ENCODE results near the gene NUP205.

NUP205 gene, protein sequence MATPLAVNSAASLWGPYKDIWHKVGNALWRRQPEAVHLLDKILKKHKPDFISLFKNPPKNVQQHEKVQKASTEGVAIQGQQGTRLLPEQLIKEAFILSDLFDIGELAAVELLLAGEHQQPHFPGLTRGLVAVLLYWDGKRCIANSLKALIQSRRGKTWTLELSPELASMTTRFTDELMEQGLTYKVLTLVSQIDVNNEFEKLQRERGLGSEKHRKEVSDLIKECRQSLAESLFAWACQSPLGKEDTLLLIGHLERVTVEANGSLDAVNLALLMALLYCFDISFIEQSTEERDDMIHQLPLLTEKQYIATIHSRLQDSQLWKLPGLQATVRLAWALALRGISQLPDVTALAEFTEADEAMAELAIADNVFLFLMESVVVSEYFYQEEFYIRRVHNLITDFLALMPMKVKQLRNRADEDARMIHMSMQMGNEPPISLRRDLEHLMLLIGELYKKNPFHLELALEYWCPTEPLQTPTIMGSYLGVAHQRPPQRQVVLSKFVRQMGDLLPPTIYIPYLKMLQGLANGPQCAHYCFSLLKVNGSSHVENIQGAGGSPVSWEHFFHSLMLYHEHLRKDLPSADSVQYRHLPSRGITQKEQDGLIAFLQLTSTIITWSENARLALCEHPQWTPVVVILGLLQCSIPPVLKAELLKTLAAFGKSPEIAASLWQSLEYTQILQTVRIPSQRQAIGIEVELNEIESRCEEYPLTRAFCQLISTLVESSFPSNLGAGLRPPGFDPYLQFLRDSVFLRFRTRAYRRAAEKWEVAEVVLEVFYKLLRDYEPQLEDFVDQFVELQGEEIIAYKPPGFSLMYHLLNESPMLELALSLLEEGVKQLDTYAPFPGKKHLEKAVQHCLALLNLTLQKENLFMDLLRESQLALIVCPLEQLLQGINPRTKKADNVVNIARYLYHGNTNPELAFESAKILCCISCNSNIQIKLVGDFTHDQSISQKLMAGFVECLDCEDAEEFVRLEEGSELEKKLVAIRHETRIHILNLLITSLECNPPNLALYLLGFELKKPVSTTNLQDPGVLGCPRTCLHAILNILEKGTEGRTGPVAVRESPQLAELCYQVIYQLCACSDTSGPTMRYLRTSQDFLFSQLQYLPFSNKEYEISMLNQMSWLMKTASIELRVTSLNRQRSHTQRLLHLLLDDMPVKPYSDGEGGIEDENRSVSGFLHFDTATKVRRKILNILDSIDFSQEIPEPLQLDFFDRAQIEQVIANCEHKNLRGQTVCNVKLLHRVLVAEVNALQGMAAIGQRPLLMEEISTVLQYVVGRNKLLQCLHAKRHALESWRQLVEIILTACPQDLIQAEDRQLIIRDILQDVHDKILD (N-terminal part only)

GRCh38 chr7:135557455-135558336 is at the start of gene NUP205:
TSS of gene NUP205 (plus strand) at chr7:135557917. CDS start at chr7:135557945, 28 bp downstream.
- DNase-seq = peak; percentile 83

GRCh38 chr7:135508883-135509588 is 48.7 kb upstream of the NUP205 start:
- peak; percentile 41 for DNase-seq

GRCh38 chr7:135509589-135509838 is 48.2 kb upstream of the NUP205 start:
- DNase-seq = no peak

DNA sequence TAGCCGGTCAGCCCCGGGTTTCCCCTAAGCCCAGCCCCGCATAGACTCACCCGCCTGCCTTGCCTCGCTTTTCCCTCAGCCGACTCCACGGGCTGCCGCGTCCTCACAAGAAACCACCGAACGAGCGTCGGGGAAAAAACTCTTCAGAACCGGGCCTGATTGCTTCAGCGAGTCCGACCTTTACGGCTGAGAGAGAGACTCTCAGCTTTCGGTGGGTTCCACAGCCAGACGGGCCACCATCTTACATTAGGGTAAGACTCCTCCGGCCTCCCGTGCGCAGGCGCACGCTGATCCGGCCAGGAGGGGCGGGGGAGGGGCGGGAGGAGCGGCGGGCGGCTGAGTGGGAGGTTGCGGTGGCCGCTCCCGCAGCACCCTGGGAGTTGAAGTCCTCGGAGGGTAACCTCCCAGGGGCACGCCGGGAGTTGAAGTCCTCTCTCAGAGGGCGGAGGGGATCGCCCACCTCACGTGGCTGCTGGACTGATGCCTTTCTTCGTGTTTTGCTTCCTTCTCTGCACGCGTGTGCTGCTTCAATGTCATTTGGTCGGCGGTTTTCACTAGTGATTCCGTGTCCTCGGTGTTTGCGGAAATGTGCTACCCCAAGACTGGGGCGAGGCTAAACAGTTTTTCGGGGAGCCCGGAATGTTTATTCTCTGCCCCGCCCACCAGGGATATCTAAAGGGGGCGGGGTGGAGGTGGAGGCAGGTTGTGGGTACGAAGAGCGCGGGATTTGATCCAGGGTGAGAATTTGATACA is 47.7 kb upstream of the NUP205 start, which contains the start of gene CNOT4:
TSS of gene CNOT4 (minus strand) at position 264 of the 753 bp plus-strand sequence. CDS start 71,771 bp downstream, outside the sequence.
- peak; percentile 97 for DNase-seq

DNA sequence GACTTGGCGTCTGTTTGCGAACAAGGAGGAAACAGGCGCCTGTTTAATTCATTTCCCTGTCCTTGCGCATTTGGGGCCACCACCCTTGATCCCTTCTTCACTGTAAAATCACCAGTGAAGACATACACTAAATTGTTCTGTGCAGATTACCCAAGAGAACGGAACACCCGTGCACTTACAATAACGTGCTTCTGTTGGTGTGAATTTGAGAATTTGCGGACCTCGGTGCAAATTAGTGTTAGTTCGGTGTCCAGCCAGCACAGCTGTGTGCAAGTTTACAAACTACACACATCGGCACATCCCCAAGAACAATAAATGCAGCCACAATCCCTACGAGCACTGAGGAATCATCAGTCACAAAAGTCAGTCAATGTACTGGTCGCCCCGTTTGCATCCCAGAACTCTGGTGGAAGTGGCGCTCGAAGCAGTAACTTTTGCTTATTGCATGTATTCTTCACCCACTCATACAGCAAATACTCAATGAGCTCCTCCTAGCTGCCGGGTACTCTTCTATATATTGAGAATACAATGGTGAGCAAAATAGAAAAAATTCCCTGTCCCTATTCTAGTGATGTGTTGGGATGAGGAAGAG is 47.0 kb upstream of the NUP205 start:
- no peak for DNase-seq

GRCh38 chr7:135512135-135512887 is 45.4 kb upstream of the NUP205 start:
- DNase-seq = peak; percentile 74

GRCh38 chr7:135514856-135515255 is 42.9 kb upstream of the NUP205 start:
- no peak for DNase-seq

- DNase-seq = no peak
These were observed 40.7 kb upstream of the NUP205 start for GRCh38 chr7:135517060-135517459.

- no peak for DNase-seq
These were observed 39.0 kb upstream of the NUP205 start for GRCh38 chr7:135518748-135519147.

GRCh38 chr7:135519233-135519688 is 38.5 kb upstream of the NUP205 start:
- no peak for DNase-seq

GRCh38 chr7:135519871-135520270 is 37.8 kb upstream of the NUP205 start:
- no peak for DNase-seq

DNA sequence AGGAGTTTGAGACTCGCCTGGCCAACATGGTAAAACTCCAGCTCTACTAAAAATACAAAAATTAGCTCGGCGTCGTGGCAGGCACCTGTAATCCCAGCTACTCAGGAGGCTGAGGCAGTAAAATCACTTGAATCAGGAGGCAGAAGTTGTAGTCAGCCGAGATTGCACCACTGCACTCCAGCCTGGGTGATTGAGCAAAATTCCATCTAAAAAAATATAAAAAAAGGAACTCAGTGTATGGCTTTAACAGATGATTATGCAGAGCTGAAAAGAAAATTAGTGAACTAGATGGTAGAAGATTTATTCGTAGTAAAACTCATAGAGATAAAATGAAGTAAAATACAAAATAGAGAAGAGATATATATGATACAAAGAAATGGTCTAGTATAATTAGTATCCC is 35.2 kb upstream of the NUP205 start:
- DNase-seq = no peak

DNA sequence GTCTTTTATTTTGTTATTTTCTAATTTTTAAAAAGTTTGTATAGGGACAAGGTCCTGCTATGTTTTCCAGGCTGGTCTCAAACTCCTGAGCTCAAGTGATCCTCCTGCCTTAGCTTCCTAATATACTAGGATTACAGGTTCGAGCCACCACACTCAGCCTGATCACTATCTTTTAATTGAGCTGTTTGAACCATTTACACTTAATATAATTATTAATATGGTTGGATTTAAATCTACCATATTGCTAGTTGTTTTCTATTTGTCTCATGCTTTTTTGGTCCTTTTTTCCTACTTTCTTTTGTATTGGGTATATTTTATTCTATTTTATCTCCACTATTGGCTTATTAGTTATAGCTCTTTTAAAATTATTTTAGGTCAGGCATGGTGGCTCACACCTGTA is 34.6 kb upstream of the NUP205 start:
- no peak for DNase-seq

DNA sequence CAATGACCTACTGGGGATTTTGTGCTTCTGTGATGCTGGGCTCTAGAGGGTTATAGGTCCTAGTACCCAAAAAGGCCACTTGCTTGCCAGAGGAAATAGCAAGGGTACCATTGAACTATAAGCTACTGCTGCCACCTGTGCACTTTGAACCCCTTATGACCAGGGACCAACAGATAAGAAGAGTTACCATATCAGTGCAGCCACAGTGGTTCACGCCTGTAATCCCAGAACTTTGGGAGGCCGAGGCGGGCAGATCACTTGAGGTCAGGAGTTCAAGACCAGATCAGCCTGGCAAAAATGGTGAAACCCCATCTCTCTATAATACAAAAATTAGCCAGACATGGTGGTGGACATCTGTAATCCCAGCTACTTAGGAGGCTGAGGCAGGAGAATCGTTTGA is 32.3 kb upstream of the NUP205 start:
- no peak for DNase-seq

- no peak for DNase-seq
These were observed 30.7 kb upstream of the NUP205 start for GRCh38 chr7:135527025-135527424.

DNA sequence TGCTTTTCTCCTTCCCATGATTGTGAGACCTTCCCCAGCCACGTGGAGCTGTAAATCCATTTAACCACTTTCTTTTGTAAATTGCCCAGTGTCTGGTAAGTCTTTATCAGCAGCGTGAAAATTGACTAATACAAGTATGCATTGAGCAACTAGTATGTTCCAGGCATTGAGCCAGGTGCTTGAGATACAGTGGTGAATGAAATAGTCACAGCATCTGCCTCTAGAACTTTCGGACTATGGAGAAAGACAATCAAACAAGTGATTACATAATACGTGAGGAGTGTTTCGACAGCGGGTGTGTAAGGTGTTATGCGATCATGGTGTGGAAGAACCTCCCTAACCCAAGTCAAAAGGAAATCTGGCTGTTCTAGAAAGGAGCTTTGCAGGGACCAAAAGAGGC is 21.6 kb upstream of the NUP205 start:
- DNase-seq = no peak

- no peak for DNase-seq
These were observed 20.3 kb upstream of the NUP205 start for GRCh38 chr7:135537453-135537852.

DNA sequence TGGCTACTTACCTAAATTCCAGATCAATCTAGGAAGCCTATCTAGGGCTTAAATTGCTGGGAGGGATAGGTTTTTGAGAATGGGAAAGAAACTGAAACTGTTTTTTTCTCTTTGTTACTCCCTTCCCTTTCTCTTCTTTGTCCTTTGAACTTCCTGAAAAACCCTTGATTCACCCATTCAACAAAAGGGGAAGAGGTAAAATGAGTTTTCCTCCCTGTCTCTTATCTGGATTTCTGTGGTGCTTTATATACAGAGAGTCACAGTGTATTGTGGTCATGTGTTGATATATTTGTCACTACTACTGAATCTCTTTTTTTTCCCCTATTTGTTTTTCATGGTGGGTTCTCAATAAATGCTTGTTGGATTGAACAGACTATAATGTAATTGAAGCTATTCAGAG is 19.8 kb upstream of the NUP205 start:
- no peak for DNase-seq

- no peak for DNase-seq
These were observed 19.3 kb upstream of the NUP205 start for GRCh38 chr7:135538376-135538775.

Data from CD4-positive, alpha-beta T cell treated with Interleukin-12 subunit alpha and Interleukin-12 subunit beta, for 1 hour (primary cell).